Stimulated activated CD8-positive, alpha-beta memory T cell treated with anti-CD3 and anti-CD28 coated beads, Interleukin-7, amount 100 ng/mL, for 24 hours (primary cell): ENCODE results near the gene MDH1.
"Not testable (repeated sequence)": the region's sequence is repeated elsewhere in the genome, so short reads cannot be mapped to it uniquely, and the experiment has no call there.

Experiments used
- DNase-seq: peaks from one replicate; pipeline ENCODE4 v3.0.0-alpha.2; 2020; ENCODE audit warnings: low read depth

MDH1 gene

GRCh38 chr2:63588385-63589147 is at the start of gene MDH1, which contains the start of gene WDPCP:
Gene MDH1, plus strand, starts transcription at chr2:63588963. Its CDS starts 81 bp downstream, at chr2:63589044.
Gene WDPCP, minus strand, starts transcription at chr2:63588477. Its CDS starts 206 bp downstream, at chr2:63588271.
- DNase-seq, result peak; percentile 86

GRCh38 chr2:63539416-63540162 is 49.2 kb upstream of the MDH1 start:
- no peak for DNase-seq

GRCh38 chr2:63544017-63544627 is 44.6 kb upstream of the MDH1 start:
- no peak for DNase-seq

GRCh38 chr2:63545023-63545422 is 43.7 kb upstream of the MDH1 start:
- no peak for DNase-seq

- no peak for DNase-seq
These were observed 35.7 kb upstream of the MDH1 start for GRCh38 chr2:63553049-63553448.

GRCh38 chr2:63555299-63555698 is 33.5 kb upstream of the MDH1 start:
- no peak for DNase-seq

- DNase-seq, result no peak
These were observed 32.8 kb upstream of the MDH1 start for GRCh38 chr2:63555931-63556330.

- DNase-seq, result not testable (repeated sequence)
These were observed 30.9 kb upstream of the MDH1 start for GRCh38 chr2:63557819-63558218.

- DNase-seq, result not testable (repeated sequence)
These were observed 29.8 kb upstream of the MDH1 start for GRCh38 chr2:63558922-63559321.

- no peak for DNase-seq
These were observed 26.0 kb upstream of the MDH1 start for GRCh38 chr2:63562751-63563150.

- DNase-seq, result no peak
These were observed 19.0 kb upstream of the MDH1 start for GRCh38 chr2:63569740-63570139.

- no peak for DNase-seq
These were observed 17.5 kb upstream of the MDH1 start for GRCh38 chr2:63571291-63571690.

GRCh38 chr2:63572001-63572400 is 16.8 kb upstream of the MDH1 start:
- no peak for DNase-seq

GRCh38 chr2:63573026-63573425 is 15.7 kb upstream of the MDH1 start:
- not testable (repeated sequence) for DNase-seq

- not testable (repeated sequence) for DNase-seq
These were observed 14.9 kb upstream of the MDH1 start for GRCh38 chr2:63573726-63574345.

- DNase-seq, result no peak
These were observed 12.2 kb upstream of the MDH1 start for GRCh38 chr2:63576546-63576945.

GRCh38 chr2:63578767-63579166 is 10.0 kb upstream of the MDH1 start:
- no peak for DNase-seq

- no peak for DNase-seq
These were observed 8.0 kb upstream of the MDH1 start for GRCh38 chr2:63580651-63581297.

- DNase-seq, result no peak
These were observed 7.3 kb upstream of the MDH1 start for GRCh38 chr2:63581298-63581961.

- DNase-seq, result no peak
These were observed 5.9 kb upstream of the MDH1 start for GRCh38 chr2:63582873-63583272.

GRCh38 chr2:63587814-63588384 is 864 bp upstream of the MDH1 start:
- DNase-seq, result no peak
